CD4-positive, alpha-beta T cell treated with Interferon alpha-2 for 1 hour (primary cell): ENCODE measurements around the gene LPA.
"Not testable (repeated sequence)": the region's sequence is repeated elsewhere in the genome, so short reads cannot be mapped to it uniquely, and the experiment has no call there.

Experiments
- DNase-seq, 2 donors: peaks; one replicate each; pipeline ENCODE4 v3.0.0-alpha.2; 2020 to 2022

The LPA gene

GRCh38 chr6:160659562-160659961 lies 4.5 kb downstream of the LPA start:
- DNase-seq: no peak

- no peak for DNase-seq
Measured at GRCh38 chr6:160634706-160635105, 29.4 kb downstream of the LPA start.

GRCh38 chr6:160595838-160596832 lies 67.9 kb downstream of the LPA start:
- DNase-seq: no peak

- not testable (repeated sequence) for DNase-seq
Measured at GRCh38 chr6:160595297-160595696, 68.8 kb downstream of the LPA start.

- DNase-seq: no peak
Measured at GRCh38 chr6:160586374-160586773, 77.7 kb downstream of the LPA start.

GRCh38 chr6:160583794-160584193 lies 80.3 kb downstream of the LPA start:
- DNase-seq: no peak

GRCh38 chr6:160581406-160581805 lies 82.7 kb downstream of the LPA start:
- DNase-seq: no peak

GRCh38 chr6:160578515-160578914 lies 85.6 kb downstream of the LPA start:
- not testable (repeated sequence) for DNase-seq

- no peak for DNase-seq
Measured at GRCh38 chr6:160573943-160574342, 90.1 kb downstream of the LPA start.

GRCh38 chr6:160571201-160571600 lies 92.9 kb downstream of the LPA start:
- not testable (repeated sequence) for DNase-seq

- DNase-seq: no peak
Measured at GRCh38 chr6:160544802-160545201, 119.3 kb downstream of the LPA start.

GRCh38 chr6:160535270-160535669 lies 128.8 kb downstream of the LPA start:
- no peak for DNase-seq

GRCh38 chr6:160534050-160534696 lies 129.9 kb downstream of the LPA start:
- DNase-seq: peak; percentile 33 to 67

- no peak for DNase-seq
Measured at GRCh38 chr6:160532315-160532714, 131.8 kb downstream of the LPA start.

GRCh38 chr6:160531826-160532225 lies 132.2 kb downstream of the LPA start:
- DNase-seq: no peak

GRCh38 chr6:160529524-160529923 lies 134.6 kb downstream of the LPA start:
- not testable (repeated sequence) for DNase-seq

GRCh38 chr6:160523223-160523622 lies 140.9 kb downstream of the LPA start:
- DNase-seq: no peak

- peak; percentile 61 to 81 for DNase-seq
Measured at GRCh38 chr6:160520043-160520904, 143.8 kb downstream of the LPA start.

GRCh38 chr6:160519603-160520042 lies 144.5 kb downstream of the LPA start:
- DNase-seq: no peak

GRCh38 chr6:160519133-160519532 lies 144.9 kb downstream of the LPA start:
- DNase-seq: no peak

- DNase-seq: no peak
Measured at GRCh38 chr6:160513836-160514235, 150.2 kb downstream of the LPA start.

GRCh38 chr6:160510976-160511617 lies 153.0 kb downstream of the LPA start:
- DNase-seq: no peak
